Loucy (cell line): ENCODE measurements around the gene ADIPOR1.

Experiments
- H2AFZ ChIP-seq: fragments of 200-600 bp; sonication (generic); 2 replicates; pipeline ENCODE4 v1.6.0; 2016; ENCODE audit warnings: antibody characterized with exemption, mild to moderate bottlenecking, low read length, moderate library complexity
- H3F3A ChIP-seq: fragments of 200-600 bp; 2 replicates; pipeline ENCODE4 v1.6.0; 2016; ENCODE audit warnings: antibody characterized with exemption, low read depth, mild to moderate bottlenecking
- H3K27me3 ChIP-seq: fragments of 200-600 bp; sonication (generic); 2 replicates; pipeline ENCODE4 v1.6.1; 2014; ENCODE audit warnings: low read length, mild to moderate bottlenecking; ENCODE audit not compliant: insufficient read depth, poor library complexity, severe bottlenecking
- H3K36me3 ChIP-seq: fragments of 200-600 bp; sonication (generic); 2 replicates; pipeline ENCODE4 v1.6.1; 2016; ENCODE audit warnings: low read length; ENCODE audit not compliant: insufficient read depth
- H3K4me1 ChIP-seq: fragments of 200-600 bp; sonication (generic); 2 replicates; pipeline ENCODE4 v1.5.1; 2014; ENCODE audit warnings: low read length, mild to moderate bottlenecking; ENCODE audit not compliant: insufficient read depth, poor library complexity, severe bottlenecking
- H3K4me2 ChIP-seq: fragments of 200-600 bp; sonication (generic); 2 replicates; pipeline ENCODE4 v1.6.0; 2014; ENCODE audit warnings: antibody characterized with exemption, low read length, low read depth, mild to moderate bottlenecking; ENCODE audit not compliant: poor library complexity, severe bottlenecking
- H3K4me3 ChIP-seq: fragments of 200-600 bp; sonication (generic); 2 replicates; pipeline ENCODE4 v1.5.1; 2014; ENCODE audit warnings: low read length, mild to moderate bottlenecking, mixed read lengths; ENCODE audit not compliant: poor library complexity, severe bottlenecking
- H3K79me2 ChIP-seq: fragments of 200-600 bp; sonication (generic); 2 replicates; pipeline ENCODE4 v1.6.1; 2014; ENCODE audit warnings: low read length; ENCODE audit not compliant: insufficient read depth
- H3K9ac ChIP-seq: fragments of 200-600 bp; sonication (generic); 2 replicates; pipeline ENCODE4 v1.6.0; 2014; ENCODE audit warnings: mild to moderate bottlenecking, low read depth, low read length, moderate library complexity; ENCODE audit not compliant: poor library complexity, severe bottlenecking
- H3K9me2 ChIP-seq: fragments of 200-600 bp; sonication (generic); replicated peaks from 2 replicates; pipeline ENCODE4 v1.6.1; 2016; ENCODE audit warnings: low read depth, low read length, mixed read lengths
- H3K9me3 ChIP-seq: fragments of 200-600 bp; sonication (generic); 2 replicates; pipeline ENCODE4 v1.6.1; 2014; ENCODE audit warnings: mild to moderate bottlenecking, antibody characterized with exemption, low read length, low read depth; ENCODE audit not compliant: insufficient read depth
- H4K20me1 ChIP-seq: fragments of 200-600 bp; sonication (generic); 2 replicates; pipeline ENCODE4 v1.6.0; 2014; ENCODE audit warnings: antibody characterized with exemption, low read length, mild to moderate bottlenecking; ENCODE audit not compliant: insufficient read depth, poor library complexity, severe bottlenecking
- EZH2phosphoT487 ChIP-seq: fragments of 200-600 bp; IDR thresholded peaks from 2 replicates; pipeline ENCODE4 v1.6.1; 2018; ENCODE audit warnings: antibody characterized with exemption, mild to moderate bottlenecking, moderate library complexity, borderline replicate concordance
- TF ChIP-seq, protein P1 (sequence below): fragments of 200-600 bp; sonication (generic); conservative IDR thresholded peaks from 2 replicates; pipeline ENCODE4 v1.5.1; 2014; ENCODE audit warnings: mild to moderate bottlenecking, antibody characterized with exemption, low read length

The ADIPOR1 gene

DNA sequence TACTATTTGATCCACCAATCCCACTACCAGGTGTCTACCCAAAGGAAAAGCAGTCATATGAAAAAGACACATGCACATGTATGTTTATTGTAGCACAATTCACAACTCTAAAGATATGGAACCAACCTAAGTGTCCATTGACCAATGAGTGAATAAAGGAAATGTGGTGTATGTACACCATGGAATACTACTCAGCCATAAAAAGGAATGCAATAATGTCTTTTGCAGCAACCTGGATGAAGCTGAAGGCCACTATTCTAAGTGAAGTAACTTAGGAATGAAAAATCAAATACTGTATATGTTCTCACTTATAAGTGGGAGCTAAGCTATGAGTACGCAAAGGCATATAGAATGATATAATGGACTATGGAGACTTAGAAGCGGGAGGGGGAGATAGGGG, 12.6 kb downstream of the ADIPOR1 start:
- Histone ChIP-seq H3F3A (no peaks in the 10 kb centered on the region), H3K79me2 (no peaks in the 10 kb centered on the region), H3K4me3 (no peak overlapping the region), H3K4me1 (no peaks in the 10 kb centered on the region), H3K9me3 (no peaks in the 10 kb centered on the region), H2AFZ (no peak overlapping the region), H3K27me3 (no peaks in the 10 kb centered on the region), H3K36me3 (peaks cover 86% of the 10 kb centered on the region), H3K9me2 (no peaks in the 10 kb centered on the region), H3K9ac (no peak overlapping the region), H3K4me2 (no peak overlapping the region), H4K20me1 (no peaks in the 10 kb centered on the region)
- TF ChIP-seq, protein P1, sequence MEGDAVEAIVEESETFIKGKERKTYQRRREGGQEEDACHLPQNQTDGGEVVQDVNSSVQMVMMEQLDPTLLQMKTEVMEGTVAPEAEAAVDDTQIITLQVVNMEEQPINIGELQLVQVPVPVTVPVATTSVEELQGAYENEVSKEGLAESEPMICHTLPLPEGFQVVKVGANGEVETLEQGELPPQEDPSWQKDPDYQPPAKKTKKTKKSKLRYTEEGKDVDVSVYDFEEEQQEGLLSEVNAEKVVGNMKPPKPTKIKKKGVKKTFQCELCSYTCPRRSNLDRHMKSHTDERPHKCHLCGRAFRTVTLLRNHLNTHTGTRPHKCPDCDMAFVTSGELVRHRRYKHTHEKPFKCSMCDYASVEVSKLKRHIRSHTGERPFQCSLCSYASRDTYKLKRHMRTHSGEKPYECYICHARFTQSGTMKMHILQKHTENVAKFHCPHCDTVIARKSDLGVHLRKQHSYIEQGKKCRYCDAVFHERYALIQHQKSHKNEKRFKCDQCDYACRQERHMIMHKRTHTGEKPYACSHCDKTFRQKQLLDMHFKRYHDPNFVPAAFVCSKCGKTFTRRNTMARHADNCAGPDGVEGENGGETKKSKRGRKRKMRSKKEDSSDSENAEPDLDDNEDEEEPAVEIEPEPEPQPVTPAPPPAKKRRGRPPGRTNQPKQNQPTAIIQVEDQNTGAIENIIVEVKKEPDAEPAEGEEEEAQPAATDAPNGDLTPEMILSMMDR, result no peak
- no peak for TF ChIP-seq EZH2phosphoT487

DNA sequence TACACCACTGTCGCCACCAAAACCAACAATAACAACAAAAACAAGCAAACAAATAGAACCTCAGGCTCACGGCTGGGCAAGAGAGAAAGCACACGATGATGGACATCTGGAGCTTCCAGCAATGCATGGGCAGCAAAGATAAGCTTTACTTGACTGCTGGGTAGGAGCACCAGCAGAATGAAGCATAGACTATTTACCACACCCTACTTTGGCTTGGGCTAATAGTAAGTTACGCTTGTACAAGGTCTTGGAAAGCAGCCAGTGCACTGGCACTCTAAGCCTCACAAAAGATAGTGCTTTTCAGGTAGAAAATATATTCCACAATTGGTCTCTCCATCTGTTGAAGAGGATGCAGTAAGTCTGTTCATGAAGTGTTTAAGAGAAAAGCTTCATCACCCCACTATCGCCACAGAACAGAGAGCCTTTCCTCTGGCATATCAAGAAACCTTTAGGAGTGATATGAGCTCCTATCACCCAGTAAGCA, 13.6 kb downstream of the ADIPOR1 start:
- Histone ChIP-seq H3K36me3 (peaks cover 85% of the 10 kb centered on the region), H2AFZ (no peak overlapping the region), H3K4me2 (no peak overlapping the region), H3K9me2 (no peaks in the 10 kb centered on the region), H3K9ac (no peak overlapping the region), H3K4me3 (no peak overlapping the region), H3K4me1 (no peaks in the 10 kb centered on the region), H3K27me3 (no peaks in the 10 kb centered on the region), H3K9me3 (no peaks in the 10 kb centered on the region), H4K20me1 (no peaks in the 10 kb centered on the region), H3F3A (no peaks in the 10 kb centered on the region), H3K79me2 (no peaks in the 10 kb centered on the region)
- TF ChIP-seq EZH2phosphoT487, result no peak
- TF ChIP-seq, protein P1, result no peak

DNA sequence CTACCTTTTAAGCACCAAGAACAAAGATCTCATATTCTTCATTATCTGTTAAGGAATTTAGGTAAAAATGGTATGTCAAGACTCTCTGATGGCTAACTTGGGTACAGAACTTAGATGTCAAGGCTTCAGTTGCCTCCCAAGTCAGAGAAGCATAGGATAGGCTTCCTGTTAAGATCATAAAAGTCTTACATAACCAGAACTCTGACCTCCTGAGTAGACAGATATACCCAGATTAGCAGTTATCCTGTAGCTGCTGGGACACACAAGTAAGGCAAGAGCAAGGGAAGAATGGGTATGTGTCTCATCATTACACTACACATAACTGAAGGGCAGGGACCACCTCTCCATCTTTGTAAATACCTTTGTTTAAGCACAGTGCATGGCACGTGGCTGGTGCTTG, 15.7 kb downstream of the ADIPOR1 start:
- no peak overlapping the region for H2AFZ ChIP-seq
- no peaks in the 10 kb centered on the region for H3K27me3 ChIP-seq
- no peaks in the 10 kb centered on the region for H3K9me2 ChIP-seq
- H3K79me2 ChIP-seq, result no peaks in the 10 kb centered on the region
- no peaks in the 10 kb centered on the region for H3K9me3 ChIP-seq
- H3K9ac ChIP-seq, result no peak overlapping the region
- H3K4me2 ChIP-seq, result no peak overlapping the region
- H3K4me3 ChIP-seq, result no peak overlapping the region
- H3K4me1 ChIP-seq, result no peaks in the 10 kb centered on the region
- H4K20me1 ChIP-seq, result no peaks in the 10 kb centered on the region
- TF ChIP-seq, protein P1, result no peak
- TF ChIP-seq EZH2phosphoT487, result no peak
- H3K36me3 ChIP-seq, result peaks cover 70% of the 10 kb centered on the region
- no peaks in the 10 kb centered on the region for H3F3A ChIP-seq
